NK-92 (cell line): ENCODE data around the gene LY86.

Experiments
- DNase-seq: peaks from one replicate; lab custom pipeline; 2025; ENCODE audit not compliant: unreplicated experiment; lab: John Stamatoyannopoulos, UW

Gene LY86

DNA sequence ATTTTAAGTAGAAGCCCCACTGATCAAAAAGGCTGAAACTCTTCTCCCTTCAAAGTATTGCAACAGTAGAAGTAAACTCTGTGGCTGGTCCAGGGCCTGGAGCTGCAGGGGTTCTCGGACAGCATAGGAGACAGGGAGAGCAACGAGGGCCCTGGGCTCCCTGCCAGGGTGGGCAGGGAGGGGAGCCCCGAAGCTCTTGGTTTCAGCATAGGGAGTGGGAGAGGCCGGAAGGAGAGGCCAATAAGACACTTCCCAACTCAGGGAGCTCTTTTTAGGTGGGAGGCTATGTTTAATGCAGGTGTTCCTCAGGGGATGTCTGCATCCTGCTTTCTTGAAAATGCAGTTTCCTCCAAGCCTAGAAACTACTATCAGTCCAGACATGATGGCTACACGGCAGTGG, 91.1 kb downstream of the LY86 start:
- no peak for DNase-seq

DNA sequence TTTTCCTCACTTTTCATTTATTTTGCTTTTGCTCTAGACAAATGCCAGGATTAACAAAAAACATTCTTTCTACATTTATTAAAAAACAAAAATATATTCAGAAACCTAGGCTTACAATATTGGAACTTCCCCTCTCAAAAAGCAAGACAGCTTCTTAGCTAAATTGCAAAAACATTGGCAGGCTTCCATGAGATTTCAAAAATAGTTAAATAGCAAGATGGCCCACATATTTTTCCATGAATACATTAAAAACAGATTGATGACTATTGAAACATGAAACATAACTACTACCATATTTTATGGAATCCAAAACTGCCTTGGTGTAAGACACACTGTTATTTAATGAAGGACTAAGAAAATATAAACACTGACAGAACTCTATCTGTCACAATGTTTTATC, 92.0 kb downstream of the LY86 start:
- no peak for DNase-seq

DNA sequence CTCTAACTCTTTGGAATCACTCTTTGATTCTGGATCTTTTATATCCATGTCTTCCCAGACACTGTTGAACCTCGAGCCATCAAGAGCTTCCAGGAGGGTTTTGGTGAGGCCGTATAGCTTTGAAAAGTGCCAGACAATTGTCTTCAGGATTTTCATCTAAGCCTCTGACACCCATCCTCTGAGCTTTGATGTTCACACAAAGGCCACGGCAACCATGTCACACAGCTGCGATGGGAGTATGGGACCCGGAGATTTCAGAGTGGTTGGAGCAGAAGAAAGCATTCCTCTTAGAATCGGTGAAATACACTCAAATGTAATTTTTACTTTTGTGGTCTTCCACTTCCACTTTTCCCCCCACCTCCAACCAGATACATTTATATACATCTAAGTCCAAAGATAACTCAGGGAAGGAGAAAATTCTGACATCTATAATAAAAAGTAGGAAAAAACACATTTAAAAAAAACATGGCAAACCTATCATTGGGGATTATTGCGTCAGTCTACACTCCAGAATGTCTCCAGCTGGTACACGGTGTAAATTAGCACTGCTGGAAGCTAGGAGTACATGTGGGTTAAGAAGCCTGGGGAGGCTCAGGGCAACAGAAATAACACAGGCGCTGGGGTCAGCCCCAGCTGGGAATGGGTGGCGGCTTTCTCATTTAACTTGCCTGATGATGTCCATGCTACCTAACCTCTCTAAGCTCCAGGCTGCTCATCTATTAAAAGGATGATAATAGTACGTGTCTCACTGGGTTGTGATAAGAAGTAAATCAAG, 92.7 kb downstream of the LY86 start:
- DNase-seq, result no peak

DNA sequence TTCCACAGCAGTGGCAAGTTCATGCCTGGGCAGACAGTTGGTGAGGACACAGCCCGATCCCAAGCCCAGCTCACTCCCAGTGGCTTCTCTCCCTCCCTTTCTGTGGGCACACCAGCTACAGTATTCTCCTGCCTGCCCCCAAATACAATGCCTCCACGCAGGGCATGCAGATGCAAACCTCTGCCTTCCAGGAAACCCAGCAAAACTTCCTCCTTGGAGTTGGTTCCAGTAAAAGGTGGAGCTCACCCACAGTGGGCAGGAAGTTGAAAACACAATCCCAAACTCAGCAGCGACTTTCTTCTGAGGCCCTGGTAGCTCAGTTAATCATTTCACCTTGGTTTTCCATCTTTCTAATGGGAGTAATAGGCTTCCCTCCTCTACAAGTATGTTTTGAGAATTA, 93.7 kb downstream of the LY86 start:
- DNase-seq, result no peak

DNA sequence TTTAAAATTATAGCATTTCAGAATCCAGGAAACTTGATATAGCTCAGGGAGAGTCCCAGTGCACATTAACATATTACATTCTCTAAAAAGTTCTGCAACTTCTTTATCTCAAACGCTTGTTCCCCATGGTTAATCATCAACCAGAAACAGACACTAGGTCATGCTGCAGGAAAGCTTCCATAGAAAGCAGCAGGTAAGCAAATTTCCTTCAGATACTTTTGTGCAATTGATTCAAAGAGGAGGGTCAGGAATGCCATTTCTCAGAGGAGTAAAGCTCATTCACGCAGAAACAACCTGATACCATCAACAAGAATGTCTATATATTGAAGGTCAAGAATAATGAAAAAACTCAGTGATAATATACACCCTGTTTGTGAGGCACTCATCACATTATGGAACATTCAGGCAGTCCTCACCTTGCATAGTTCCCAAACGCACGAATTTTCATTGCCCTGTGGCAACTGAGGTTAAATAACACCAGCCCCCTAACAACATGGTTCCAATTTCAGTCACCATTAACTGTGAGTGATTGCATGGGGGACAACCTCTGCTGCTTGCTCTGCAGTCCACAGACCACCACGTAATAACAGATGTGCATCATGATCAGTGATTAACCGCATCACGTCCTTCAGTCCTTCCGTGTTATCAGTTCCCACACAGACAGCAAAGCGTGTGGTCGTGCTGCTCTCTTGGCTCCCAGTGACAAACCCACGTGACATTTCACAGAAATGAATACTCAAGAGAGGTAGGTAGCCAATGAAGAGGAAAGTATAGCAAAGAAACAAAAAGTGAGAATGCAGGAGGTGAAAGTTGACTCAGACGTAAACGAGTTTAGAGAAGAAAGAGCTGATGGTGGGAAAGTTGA, 95.7 kb downstream of the LY86 start:
- no peak for DNase-seq

DNA sequence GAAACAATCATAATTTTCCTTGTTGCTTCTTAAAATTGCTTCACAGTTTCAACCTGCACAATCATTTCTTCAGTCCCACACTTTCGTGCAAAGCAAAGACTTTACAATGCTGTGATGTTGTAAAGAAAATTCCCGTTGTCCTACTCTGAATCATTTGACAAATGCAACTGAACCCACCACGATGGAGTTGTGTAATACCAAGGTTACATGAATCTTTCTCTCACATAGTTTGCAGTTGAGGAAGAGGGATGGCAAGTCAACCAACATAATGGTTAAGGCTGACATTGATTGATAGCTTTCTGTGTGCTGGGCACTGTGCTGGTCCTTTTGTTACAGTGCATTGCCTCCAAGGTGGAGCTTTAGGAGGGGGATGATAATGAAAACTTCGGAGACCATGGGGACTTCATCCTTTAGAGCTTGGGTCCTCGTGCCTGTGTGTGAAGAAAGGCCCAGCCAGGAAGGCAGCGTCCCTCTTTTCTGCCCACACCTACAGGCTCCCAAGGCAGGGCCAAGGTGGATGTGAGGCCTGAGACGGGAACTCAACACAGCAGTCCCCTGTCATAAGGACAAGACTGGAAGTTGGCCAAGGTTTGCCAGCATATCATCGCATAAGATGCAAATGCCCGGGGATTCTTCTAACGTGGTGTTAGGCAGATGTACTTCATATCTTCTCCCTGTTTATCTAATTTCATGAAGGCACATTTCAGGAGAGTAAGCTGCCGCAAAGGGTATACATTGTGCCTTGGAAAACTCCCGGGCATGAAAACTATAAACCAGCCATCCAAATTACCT, 96.9 kb downstream of the LY86 start:
- DNase-seq, result no peak

DNA sequence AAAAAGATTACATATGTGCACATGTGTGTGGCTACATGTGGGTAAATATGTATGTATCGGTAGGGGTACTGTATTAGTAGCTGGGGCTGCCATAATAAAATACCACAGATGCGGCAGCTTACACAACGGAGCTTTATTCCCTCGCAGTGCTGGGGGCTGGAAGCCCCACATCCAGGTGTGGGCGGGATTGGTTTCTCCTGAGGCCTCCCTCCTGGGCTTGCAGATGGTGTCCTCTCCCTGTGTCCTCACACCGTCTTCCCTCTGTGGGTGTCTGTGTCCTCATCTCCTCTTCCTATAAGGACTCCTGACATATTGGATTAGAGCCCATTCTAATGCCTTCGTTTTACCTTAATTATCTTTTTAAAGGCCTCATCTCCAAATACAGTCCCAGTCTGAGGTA, 97.7 kb downstream of the LY86 start:
- DNase-seq, result no peak

DNA sequence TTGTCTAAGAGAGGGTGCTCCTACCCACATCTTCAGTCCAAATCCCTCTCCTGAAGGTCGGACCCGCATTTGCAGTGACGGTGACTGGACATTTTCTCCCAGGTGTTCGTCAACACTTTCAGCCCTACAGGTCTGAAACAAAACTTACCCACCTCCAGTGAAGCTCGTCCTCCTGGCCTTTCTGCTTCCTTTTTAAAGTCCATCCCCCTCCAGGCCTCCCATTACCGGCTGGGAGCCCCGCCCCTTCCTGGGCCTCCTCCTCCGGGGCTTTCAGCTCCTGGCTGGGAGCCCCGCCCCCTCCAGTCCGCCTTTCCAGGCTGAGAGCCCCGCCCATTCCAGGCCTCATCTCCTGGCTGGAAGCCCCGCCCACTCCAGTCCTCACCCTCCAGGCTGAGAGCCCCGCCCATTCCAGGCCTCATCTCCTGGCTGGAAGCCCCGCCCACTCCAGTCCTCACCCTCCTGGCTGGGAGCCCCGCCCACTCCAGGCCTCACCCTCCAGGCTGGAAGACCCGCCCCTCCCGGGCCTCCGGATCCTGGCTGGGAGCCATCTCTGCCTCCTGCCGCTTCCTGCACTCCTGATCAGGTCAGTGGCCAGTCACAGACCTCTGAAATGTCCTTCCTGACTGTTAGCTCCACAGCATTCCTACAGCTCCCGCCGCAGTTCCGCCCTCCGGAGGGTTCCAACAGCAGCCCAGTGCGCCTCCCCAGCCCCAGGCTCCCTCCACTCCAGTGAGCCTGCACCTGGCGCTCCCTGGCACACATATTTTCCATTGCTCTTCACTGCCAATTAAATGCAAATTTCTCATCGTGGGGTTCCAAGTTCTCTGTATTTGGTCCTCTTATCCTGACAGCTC, 98.5 kb downstream of the LY86 start:
- DNase-seq, result no peak

DNA sequence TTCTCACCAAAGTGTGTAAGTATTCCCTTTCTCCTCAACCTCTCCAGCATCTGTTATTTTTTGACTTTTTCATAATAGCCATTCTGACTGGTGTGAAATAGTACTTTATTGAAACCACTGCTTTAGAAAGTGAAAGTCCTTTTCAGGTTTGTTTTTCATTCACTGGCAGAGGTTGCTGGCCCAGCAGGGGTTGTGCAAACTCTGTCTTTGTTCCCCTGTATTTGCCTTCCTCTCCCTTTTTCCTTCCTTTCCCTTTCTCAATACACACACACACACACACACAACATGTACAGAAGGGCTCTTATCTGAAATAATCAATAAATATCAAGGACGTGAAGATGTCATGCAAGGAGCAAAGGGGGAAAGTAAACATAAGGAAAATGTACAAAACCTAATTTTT, 99.8 kb downstream of the LY86 start:
- no peak for DNase-seq

DNA sequence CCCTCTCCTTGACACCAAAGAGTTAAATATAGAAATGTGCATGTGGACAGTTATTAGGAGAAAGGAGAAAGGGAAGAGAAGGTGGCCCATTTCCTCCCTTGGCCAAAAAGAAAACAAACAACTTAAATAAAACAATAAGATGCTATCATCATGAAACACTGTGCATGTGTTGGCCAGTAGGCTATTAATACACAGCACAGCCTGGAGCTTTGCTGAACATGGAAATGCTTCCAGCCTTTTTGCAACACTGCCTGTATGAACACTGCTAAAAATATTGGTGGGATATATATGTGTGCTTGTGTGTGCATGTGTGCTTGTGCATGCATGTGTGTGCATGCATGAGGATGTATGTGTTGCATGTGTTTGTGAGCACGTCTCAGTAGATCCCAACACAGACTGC, 100.4 kb downstream of the LY86 start:
- DNase-seq, result no peak

DNA sequence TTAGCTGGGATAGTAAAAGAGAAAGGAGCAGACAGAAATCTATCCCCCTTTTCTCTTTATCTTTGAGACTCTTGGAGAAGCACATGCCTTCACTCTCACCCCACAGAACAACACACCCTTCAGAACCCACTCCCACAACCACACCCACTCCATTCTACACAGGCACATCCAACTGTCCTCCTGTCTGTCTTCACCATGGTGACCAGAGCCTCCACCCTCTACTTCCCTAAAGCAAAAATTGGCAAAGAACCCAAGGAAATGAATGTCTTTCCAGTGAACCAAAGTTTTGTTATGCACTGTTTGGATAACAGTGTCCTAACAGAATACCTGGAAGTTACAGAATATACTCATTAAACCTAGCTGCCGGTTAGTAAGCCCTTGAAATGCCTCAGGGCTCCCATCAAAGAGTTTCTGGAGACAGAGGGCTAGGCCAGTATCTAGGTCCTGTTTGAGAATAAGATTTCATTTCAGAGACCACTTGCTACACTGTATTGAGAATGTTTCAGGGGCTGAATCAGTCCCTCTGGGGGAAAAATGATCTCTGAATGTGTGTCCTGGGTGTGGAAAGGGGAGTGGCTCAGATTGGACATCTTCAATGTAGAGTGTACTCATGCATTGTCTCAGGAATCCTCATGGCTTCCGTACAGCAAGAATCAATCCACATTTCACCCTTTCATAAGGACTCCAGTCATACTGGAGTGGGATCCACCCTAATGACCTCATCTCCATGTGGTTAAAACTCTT, 101.1 kb downstream of the LY86 start:
- no peak for DNase-seq

DNA sequence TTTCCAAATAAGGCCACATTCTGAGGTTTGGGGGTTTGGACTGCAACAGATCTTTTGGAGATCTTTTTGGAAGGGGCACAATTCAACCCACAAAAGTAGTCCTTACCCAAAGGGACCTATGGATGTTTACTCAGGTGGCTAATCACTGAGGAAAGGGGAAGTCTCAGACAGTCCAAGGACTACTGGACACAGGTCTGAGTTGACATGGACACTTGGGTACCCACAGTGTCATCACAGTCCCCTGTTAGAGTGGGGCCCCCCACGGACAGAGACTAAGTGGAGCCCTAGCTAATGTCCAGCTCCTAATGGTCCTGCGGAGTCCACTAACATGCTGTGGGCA, 101.6 kb downstream of the LY86 start:
- no peak for DNase-seq

DNA sequence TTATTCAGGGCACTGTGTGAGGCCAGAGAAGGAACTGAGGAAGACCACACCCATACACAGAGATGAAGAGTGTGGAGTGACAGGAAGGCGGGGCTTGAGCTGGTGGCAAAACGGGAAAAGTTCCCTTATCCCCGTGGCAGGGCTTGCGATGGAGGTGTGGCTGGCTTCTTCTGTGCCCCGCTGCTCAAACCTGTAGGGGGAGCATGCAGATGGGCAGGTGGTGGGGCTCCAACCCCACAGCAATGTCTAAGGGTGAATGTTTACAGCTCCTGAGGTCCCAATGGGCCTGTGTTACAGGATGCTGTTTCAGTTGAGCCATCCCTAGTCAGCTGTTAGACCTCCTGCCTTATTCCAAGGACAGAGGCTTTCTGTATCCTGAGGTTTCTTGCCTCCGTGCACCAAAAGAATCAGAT, 105.9 kb downstream of the LY86 start:
- no peak for DNase-seq

DNA sequence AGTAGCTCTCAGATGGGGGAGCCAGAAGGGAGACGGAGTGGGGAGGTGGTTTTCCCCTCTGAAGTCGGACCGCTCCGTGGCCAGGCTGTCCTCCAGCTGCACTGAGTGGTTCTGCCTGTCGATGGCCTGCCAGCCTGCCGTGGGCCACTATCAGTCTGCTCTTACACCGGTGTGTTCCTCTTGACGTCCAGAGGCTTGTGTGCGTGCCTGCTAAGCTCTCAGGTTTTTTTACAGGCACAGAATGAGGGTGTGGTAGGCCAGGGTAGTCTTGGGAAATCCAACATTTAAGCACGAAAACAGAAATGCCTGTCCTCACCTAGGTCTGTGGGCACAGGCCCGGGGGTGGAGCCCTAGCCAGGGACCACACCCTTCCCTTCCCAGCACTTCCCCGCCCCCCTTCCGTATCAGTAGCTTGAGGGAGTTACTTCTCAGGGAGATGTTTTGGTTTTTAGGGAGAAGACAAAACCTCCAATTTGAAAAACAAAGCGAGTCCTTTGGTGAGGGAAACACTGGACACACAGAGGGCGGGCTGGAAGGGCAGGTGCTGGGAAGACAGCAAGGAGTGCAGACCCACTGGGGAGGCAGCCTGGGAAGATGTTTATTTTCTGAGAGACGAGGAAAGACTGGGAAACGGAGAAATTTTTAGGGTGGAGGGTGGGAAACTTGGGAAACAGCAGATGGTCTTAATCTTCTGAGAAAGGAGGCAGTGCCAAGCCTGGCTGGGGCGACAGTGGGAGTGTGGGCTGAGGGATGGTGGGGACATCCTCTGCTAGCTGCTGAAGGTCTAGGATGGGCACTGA, 106.5 kb downstream of the LY86 start:
- no peak for DNase-seq

DNA sequence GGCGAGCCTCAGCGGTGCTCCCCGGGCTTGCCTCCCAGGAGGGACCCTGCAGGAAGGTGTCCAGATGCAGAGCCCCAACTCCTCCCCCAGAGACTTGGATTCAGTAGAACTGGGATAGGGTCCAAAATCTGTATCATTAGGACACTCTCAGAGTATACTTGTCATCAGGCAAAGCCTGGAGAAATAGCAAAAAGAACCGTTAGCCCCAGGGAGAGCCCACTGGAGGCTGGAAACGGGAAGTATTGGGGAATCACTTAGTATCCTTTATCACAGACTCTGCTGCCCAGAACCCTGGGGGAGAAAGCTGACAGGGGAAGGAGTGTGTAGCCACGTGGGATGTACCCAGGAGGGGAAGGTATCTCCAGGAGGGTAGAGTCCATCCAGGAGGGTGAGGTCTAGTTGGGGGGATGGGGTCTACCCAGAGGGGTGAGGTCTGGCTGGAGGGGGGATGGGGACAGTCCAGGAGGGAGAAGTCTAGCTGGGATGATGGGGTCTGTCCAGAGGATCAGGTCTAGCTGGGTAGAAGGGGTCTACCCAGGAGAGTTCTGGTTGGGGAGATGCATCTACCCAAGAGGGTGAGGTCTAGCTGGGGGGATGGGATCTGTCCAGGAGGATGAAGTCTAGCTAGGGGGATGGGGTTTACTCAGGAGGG, 107.2 kb downstream of the LY86 start:
- no peak for DNase-seq

DNA sequence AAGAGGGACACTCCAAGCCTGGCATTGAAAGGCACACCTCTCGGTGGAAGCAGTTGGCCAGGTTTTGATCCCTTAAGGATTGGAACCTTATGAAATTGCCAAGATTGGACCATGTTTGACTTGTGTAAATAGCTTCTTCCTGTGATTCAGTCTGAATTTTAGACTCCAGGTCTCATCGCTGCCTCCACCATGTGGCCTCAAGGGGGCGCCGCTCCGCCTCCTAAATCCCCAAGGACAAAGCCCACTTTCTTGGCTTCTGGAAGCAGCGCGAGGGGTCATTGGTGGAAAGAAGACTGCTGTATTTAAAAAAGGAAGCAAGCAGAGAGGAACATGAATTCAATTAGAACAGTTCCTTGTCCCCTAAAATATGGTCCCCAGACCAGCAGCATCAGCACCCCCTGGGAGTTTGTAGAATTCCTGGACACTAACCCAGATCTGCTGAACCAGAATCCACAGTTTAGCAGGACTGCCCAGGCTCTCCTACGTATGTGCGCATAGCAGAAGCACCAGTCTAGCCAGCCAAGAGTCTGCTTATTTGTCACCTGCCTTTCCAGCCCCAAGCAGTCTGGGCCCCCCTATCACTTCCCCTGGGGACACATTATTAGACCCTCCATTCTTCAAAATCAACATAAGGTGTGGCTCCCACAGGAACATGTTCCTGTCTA, 108.5 kb downstream of the LY86 start:
- DNase-seq, result no peak

DNA sequence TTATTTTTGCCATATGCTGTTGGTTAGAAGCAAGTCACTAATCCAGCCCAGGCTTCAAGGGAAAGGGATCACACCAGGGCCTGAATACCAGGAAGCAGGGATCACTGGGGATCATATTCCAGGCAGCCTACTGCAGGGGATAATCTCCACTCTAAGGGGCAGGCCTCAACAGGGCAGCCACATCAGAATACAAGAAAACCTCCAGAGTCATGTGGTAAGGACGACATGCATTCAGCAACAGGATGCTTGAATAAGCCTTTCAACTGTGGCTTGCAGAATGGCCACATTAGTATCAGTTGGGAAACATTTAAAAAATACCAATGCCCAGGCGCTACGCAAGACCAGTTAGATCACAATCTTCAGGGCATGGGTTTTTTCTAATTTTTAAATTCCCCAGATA, 109.1 kb downstream of the LY86 start:
- no peak for DNase-seq

DNA sequence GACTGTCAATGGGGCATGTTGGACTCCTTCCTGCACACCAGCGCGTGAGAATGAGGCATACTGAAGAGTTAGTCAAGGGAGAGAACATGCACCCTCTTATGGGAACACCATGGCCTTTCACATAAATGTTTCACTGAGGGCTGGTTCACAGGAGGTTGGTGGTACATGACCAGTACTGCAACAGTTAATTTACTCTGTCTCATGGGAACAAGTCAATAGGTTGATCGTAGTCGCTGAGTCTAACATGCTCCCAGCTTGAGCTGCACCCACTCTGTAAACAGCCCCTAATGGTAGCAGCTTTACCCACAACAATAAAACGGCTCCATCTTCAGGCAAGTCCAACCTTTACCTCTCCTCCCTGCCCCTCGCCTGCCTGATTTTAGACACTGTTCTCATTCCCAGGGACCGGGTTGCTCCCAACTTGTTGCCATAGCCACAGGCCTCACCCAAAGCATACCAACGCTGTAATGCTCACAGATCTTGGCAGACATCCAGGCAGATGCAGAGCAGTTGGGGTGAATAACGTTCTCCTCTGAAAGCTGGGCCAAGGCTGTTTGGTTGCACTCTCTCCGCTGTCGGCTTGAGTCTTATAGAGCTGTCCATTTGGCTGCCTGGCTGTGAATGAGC, 111.3 kb downstream of the LY86 start:
- no peak for DNase-seq
